NCI-H748 (cell line): ENCODE measurements around the gene STK4.

Experiments
- DNase-seq: peaks from one replicate; lab custom pipeline; 2025; ENCODE audit not compliant: unreplicated experiment; lab: John Stamatoyannopoulos, UW

Gene STK4

GRCh38 chr20:44966030-44966961, at the start of gene STK4:
STK4 (plus strand) TSS chr20:44966512; CDS start chr20:44966569, 57 bp downstream.
- DNase-seq, result peak; percentile 93

GRCh38 chr20:44916586-44916985, 49.7 kb upstream of the STK4 start:
- DNase-seq, result no peak

GRCh38 chr20:44917399-44917798, 48.9 kb upstream of the STK4 start:
- DNase-seq, result no peak

- no peak for DNase-seq
These were observed 48.0 kb upstream of the STK4 start for GRCh38 chr20:44918342-44918741.

- no peak for DNase-seq
These were observed 47.6 kb upstream of the STK4 start for GRCh38 chr20:44918761-44919160.

GRCh38 chr20:44921447-44921846, 44.9 kb upstream of the STK4 start:
- DNase-seq, result no peak

- DNase-seq, result no peak
These were observed 41.8 kb upstream of the STK4 start for GRCh38 chr20:44924541-44924940.

GRCh38 chr20:44928595-44928994, 37.7 kb upstream of the STK4 start:
- no peak for DNase-seq

- DNase-seq, result no peak
These were observed 35.7 kb upstream of the STK4 start for GRCh38 chr20:44930517-44931168.

- DNase-seq, result no peak
These were observed 34.4 kb upstream of the STK4 start for GRCh38 chr20:44931911-44932310.

GRCh38 chr20:44932916-44933315, 33.4 kb upstream of the STK4 start:
- DNase-seq, result no peak

GRCh38 chr20:44936510-44936909, 29.8 kb upstream of the STK4 start:
- DNase-seq, result no peak

- DNase-seq, result no peak
These were observed 27.7 kb upstream of the STK4 start for GRCh38 chr20:44938637-44939036.

GRCh38 chr20:44941120-44941691, 25.1 kb upstream of the STK4 start:
- DNase-seq, result no peak

GRCh38 chr20:44942264-44942973, 23.9 kb upstream of the STK4 start:
- DNase-seq, result no peak

GRCh38 chr20:44943828-44944227, 22.5 kb upstream of the STK4 start:
- no peak for DNase-seq

GRCh38 chr20:44945261-44945660, 21.1 kb upstream of the STK4 start:
- DNase-seq, result no peak

GRCh38 chr20:44946271-44946852, 19.9 kb upstream of the STK4 start:
- DNase-seq, result no peak

GRCh38 chr20:44948107-44948506, 18.2 kb upstream of the STK4 start:
- no peak for DNase-seq

- DNase-seq, result no peak
These were observed 17.8 kb upstream of the STK4 start for GRCh38 chr20:44948513-44948912.

GRCh38 chr20:44950368-44950767, 15.9 kb upstream of the STK4 start:
- no peak for DNase-seq
